ENCODE measurements around the gene IQCF6. TPM values are rescaled to one million over a fixed set of nuclear protein-coding genes. Genes with fewer than 3 reads are reported as not detected.
"Not testable (repeated sequence)": the region's sequence is repeated elsewhere in the genome, so short reads cannot be mapped to it uniquely, and the experiment has no call there.

Gene IQCF6
- total RNA-seq, 2 donors from 2014 or later = not detected

DNA sequence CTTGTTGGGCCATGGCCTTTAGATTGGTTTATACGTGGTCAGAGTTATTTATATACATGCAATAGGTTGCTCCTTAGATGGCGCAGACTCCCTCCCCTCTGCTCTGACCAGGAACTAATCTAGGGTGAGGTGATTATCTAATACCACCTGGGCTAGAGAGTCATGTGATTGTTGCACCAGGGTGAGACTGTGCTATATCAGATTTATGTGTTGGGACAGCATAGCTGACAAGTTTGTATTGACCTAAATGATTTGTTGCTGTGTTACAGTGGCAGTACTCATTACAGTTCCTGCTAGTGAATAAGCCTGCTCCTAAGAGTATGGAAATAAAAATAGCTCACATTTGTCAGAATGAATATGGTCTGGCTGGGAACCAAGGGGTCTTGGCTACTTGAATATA is 7.2 kb upstream of the IQCF6 start:
- DNase-seq (no peak), ATAC-seq (peak; percentile 73)
- intact Hi-C loops (cut with DNase I, micrococcal nuclease) = no loop called here

DNA sequence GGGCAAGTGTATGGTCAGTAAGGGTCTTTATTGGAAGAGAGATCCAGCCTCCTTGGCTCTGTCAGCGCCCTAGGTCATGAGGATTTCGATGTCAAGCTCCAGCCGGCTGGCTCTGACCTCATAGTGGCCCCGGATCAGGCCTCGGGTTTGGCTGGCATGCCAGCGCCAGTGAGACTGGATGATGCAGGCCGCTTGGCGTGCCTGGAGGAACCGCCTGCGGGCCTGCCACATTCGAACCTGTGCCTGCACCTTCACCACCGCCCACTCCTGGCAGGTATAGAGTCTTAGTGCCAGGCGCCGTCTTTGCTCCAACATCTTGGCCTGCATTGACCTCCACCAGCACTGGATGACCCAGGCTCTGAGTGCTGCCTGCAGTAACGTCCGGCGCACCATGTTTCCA is 483 bp downstream of the IQCF6 start:
- intact Hi-C loops (cut with DNase I, micrococcal nuclease) = no loop called here
- DNase-seq (no peak), ATAC-seq (no peak)

DNA sequence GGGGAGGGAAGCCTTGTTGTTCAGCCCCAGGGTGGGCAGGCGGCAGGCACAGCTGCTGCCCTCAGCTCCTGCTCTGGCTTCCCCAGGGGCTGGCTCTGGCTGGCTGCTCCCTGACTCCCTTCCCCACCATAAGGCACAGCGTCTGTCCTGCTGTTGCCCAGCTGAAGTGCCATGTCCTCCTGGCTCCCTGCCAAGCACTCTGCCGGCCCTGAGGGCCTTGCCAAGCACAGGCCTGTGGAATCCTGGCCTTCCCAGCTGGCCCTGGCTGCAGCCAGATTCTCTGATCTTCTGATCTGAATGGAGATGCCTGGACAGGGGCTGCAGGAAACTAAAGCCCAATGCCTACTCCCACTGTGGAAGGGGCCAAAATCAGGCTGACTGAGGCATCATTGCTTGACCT is 1.1 kb downstream of the IQCF6 start:
- ATAC-seq (no peak), DNase-seq (peak in 1 of 2 donors; percentile 13)
- intact Hi-C loops (cut with DNase I, micrococcal nuclease) = no loop called here

DNA sequence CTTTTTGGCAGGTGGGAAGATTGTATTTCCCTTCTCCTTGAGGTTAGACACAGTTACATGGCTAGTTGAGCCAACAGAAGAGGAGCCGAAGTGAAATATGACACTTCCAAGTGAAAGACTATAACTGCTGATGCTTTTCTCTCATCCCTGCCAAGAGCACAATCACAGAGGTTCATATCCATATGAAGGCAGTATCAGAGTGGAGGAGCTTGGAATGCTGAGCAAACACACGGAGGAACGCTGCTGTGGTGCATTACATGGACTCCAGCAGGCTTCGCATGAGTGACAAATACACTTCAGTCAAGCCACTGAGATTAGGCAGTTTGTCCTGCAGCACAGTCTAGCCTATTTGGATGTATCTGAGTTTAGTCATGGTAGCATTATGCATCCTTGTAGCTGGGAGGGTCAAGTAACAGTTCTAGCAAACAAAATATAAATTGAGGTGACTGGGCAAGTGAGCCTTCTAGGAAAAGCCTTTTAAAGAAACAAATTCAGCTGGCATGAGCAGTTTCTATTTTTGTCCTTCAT is 5.4 kb downstream of the IQCF6 start:
- DNase-seq (no peak), ATAC-seq (no peak)
- intact Hi-C loops (cut with DNase I, micrococcal nuclease) = no loop called here

DNA sequence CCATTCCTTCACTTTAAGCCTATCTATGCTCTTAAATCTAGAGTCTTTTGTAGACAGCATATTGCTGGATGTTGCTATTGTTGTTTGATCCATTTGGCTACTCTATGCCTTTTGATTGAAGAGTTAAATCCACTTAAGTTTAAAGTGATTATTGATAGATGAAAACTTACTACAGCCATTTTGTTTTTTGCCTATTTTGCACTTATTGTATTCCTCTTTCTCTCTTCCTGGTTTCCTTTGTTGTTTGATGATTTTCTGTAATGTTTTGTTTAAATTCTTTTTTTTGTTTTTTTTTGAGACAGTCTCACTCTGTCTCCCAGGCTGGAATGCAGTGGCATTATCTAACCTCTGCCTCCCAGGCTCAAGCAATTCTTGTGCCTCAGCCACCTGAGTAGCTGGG is 19.8 kb downstream of the IQCF6 start:
- intact Hi-C loops (cut with DNase I, micrococcal nuclease) = no loop called here
- no peak for ATAC-seq
- no peak for DNase-seq

DNA sequence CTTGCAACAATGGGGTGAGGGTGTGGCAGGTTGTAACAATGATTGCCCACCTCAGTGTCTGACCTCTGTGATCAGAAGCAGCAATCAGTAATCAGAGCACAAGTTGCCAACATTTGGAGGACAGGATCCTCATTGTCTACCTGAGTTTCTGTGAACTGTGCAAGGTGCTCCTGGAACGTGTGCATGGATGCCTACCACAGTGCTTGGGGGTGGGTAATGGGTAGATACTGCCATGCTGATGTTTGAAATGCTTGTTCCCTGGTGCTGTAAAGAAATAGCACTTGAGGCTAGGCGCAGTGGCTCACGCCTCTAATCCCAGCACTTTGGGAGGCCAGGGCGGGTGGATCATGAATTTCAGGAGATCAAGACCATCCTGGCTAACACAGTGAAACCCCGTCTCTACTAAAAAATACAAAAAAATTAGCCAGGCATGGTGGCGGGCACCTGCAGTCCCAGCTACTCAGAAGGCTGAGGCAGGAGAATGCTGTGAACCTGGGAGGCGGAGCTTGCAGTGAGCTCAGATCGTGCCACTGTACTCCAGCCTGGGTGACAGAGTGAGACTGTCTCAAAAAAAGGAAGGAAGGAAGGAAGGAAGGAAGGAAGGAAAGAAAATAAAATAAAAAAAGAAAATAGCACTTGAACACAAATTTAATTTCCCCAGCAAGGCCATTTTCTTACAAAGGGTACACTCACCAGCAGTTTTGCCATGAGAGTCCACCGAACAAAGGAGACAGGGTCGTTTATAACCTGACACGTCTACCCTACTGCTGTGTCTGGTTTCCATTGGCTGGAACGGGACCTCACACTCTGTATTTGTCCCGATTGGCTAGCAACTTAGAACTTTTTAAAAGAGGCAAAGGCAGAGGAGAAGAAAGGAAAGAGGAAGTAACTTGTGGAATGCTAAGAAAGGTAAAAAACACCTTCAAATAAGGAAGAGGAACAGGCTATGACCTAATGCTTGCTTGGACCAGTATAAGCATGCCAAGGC is 25.0 kb downstream of the IQCF6 start:
- peak in 1 of 2 donors; percentile 12 for DNase-seq
- peak; percentile 79 for ATAC-seq

DNA sequence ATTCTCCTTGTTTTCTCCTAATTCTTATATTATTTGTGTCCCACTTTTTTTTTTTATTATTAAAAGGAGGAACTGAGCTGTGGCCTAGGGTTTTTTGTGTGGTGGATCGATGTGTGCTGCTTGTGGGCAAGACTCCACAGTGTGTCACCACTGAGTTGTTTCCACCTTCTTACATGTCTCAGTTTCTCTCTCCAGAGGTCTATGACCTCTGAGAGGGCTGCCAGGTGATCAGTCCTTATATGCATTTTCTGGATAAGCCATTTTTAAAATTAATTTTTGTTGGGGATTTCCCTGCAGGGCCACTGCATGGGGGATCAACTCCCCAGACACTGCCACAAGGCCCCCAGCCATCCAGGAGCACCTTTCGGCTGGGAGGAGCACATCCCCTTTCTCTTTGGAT is 27.8 kb downstream of the IQCF6 start:
- no peak for ATAC-seq
- no peak for DNase-seq
- intact Hi-C loops (cut with DNase I, micrococcal nuclease) = no loop called here

More for the DNA sequence above, 25.0 kb downstream of the IQCF6 start:
- intact Hi-C loops (cut with DNase I, micrococcal nuclease) = not testable (repeated sequence)

DNA sequence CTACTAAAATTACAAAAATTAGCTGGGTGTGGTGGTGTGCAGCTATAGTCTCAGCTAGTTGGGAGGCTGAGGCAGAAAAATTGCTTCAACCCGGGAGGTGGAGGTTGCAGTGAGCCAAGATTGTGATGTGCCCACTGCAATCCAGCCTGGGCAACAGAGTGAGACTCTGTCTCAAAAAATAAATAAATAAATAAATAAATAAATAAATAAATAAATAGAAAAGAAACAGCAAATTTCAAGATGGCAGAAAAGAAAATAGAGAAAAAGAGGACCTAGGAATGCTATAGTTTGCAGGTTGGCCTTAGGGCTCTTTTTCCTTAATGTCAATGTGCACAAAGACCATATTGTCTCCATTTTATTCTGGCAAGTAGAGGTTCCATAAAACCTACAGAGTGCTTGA is 28.2 kb downstream of the IQCF6 start:
- no peak for ATAC-seq
- intact Hi-C loops (cut with DNase I, micrococcal nuclease) = no loop called here
- no peak for DNase-seq

DNA sequence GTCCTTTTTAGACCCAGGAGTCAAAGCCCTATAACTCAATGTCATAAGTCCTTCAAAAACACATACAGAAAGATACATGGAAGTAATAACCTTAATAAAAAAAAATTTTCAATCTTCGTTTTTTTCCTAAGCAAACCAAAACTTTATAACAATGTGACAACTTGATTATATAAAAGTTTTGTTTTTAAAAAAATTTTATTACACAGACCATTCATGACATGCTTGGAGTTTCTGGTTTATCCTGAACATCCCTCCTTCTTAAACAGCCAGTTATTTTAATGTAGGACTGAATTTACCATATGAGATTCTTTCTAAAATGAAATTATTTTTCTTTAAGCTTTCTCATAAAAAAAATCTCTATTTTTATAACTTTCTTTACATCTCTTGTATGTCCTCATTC is 30.7 kb downstream of the IQCF6 start:
- no peak for DNase-seq
- intact Hi-C loops (cut with DNase I, micrococcal nuclease) = no loop called here
- no peak for ATAC-seq

DNA sequence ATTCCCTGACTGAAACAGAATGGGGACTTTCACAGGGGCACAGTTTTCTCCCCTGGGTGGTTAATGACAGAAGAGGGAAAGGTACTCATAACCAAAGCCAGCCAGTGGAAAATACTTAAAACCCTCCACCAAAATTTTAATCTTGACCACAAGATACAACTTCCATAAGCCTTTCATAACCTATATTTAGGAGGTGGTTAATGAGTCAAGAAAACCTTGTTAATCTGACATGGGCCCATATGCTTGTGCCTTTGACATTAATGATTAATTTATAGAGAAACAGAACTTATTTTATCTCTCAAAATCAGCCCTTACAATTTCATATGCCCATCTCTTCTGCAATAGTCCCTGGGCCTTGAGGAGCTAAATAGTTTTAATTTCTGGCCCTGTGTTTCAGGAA is 31.2 kb downstream of the IQCF6 start:
- intact Hi-C loops (cut with DNase I, micrococcal nuclease) = no loop called here
- DNase-seq = no peak
- ATAC-seq = no peak

DNA sequence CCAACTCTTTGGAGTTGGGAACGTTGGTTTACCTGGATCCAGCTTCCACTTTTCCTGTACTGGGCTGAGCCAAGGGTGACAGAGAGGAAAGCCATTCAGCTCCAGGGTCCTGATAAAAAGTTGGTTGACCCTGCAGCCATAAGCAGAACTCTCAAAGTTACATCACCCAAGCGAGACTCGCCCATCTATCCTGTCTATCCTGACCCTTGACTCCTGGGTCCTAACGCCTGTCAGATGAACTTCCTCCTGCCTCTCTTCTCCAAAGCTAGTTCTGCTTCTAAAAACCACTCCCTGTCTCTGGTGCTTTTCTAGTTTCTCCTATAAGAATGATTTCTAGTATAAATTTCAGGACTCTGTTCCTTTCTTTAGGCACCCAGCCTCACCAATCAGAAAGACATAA is 36.1 kb downstream of the IQCF6 start:
- intact Hi-C loops (cut with DNase I, micrococcal nuclease); DNase-seq; ATAC-seq: not testable (repeated sequence)

DNA sequence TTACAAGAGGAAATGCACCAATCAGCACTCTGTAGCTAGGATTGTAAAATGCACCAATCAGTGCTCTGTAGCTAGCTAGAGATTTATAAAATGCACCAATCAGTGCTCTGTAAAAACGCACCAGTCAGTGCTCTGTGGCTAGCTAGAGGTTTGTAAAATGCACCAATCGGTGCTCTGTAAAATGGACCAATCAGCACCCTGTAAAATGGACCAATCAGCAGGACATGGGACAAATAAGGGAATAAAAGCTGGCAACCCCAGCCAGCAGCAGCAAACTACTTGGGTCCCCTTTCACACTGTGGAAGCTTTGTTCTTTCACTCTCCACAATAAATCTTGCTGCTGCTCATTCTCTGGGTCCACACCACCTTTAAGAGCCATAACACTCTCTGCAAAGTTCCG is 36.7 kb downstream of the IQCF6 start:
- intact Hi-C loops (cut with DNase I, micrococcal nuclease); ATAC-seq; DNase-seq: not testable (repeated sequence)

DNA sequence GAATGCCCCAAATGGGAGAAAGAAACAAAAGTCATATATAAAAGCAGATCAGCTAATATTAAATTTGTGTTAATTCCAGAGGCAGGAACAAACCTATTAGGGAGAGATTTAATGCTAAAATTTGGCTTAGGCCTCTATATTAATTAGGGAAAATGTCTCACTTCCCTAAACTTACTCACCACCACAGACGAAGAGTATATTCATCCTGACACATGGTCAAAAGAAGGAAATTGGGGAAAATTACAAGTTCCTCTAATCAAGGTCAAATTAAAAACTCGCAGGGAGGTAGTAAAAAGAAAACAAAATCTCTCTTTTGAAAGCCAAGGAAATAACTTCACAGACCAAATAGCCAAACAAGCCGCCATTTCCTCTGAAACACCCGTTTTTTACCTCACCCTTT is 39.9 kb downstream of the IQCF6 start:
- no peak for DNase-seq
- no peak for ATAC-seq
- intact Hi-C loops (cut with DNase I, micrococcal nuclease) = no loop called here

DNA sequence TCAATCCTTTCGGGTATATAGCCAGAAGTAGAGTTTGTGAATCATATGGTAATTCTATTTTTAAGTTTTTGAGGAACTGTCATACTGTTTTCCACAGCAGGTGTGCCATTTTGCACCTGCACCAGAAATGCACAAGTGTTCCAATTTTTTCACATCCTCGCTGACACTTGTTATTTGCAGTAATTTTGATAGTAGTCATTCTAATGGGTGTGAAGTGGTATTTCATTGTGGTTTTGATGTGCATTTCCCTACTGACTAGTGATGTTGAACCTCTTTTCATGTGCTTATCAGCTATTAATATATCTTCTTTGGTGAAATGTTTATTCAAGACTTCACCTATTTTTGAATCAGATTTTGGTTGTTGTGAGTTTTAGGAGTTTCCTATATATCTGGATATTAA is 43.1 kb downstream of the IQCF6 start:
- intact Hi-C loops (cut with DNase I, micrococcal nuclease) = no loop called here
- ATAC-seq = no peak
- DNase-seq = no peak

DNA sequence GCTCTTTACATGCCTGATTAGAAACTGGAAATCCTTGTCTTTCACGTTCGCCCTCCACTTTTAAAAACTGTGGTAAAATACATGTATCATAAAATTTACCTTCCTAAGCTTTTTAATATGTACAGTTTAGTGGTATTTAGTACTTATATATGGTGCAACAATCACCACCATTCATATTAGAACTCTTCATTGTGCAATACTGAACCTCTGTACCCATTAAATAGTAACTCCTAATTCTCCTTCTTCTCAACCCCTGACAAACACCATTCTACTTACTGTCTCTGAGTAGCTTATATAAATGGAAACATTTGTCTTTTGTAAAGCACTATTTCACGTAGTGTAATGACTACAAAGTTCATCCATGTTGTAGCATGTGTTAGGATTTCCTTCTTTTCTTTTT is 44.0 kb downstream of the IQCF6 start:
- no peak for ATAC-seq
- no peak for DNase-seq
- intact Hi-C loops (cut with DNase I, micrococcal nuclease) = no loop called here

DNA sequence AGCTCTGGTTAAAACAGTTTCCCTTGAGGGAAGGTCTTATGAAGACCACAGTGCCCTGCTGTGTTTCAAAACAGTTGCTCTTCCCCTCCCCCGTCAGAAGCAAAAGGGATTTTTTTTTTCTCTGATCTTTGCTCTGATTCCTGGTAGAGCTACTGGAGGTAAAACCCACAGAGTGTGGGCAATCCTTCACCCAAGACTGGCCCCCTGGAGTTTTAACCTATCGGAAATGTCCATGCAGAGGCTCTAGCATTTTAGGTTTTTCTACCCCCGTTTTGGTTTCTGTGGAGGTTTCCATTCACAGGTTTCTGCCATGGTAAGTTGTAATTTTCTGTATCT is 44.5 kb downstream of the IQCF6 start:
- intact Hi-C loops (cut with DNase I, micrococcal nuclease) = no loop called here
- DNase-seq (no peak), ATAC-seq (no peak)

DNA sequence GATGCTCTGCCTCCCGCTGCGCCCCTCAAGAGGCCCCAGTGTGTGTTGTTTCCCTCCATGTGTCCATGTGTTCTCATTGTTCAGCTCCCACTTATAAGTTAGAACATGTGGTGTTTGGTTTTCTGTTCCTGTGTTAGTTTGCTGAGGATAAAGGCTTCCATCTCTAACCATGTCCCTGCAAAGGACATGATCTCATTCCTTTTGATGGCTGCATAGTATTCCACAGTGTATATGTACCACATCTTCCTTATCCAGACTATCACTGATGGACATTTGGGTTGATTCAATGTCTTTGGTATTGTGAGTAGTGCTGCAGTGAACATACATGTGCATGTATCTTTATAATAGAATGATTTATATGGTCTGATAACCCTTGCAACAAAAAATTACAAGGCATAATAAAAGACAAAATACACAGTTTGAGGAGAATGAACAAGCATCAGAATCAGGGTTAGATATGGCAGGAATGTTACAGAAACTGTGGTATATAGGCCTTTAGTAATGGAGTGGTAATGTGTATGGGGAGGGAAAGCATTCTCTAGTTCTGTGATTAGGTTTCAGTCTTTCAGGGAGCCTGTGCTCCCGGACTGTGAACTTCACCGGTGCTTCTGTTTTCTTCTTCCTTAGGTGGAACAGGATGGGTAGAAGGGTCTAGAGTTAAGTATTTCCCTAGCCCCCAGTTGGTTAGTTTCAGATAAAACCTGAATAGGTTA is 45.0 kb downstream of the IQCF6 start:
- DNase-seq = no peak
- intact Hi-C loops (cut with DNase I, micrococcal nuclease) = no loop called here

DNA sequence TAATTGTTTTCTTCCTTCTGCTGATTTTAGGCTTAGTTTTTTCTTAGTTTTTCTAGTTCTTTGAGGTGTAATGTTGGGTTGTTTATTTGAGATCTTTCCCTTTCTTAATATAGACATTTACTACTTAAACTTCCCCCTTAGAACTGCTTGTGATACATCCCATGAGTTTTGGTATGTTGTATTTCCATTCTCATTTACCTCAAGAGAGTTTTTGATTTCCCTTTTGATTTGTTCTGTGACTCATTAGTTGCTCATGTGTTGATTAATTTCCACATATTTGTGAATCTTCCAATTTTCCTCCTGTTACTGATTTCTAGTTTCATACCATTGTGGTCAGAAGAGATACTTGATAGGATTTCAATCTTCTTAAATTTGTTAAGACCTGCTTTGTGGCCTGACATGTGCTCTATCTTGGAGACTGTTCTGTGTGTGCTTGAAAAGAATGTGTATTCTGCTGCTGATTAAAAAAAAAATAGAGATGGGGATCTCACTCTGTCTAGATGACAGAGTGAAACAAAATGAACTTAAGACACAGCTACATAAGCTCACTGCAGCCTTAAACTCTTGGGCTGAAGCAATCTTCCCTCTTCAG is 49.9 kb downstream of the IQCF6 start:
- no peak for ATAC-seq
- no peak for DNase-seq
- intact Hi-C loops (cut with DNase I, micrococcal nuclease) = no loop called here

More for the DNA sequence above, 45.0 kb downstream of the IQCF6 start:
- ATAC-seq = no peak

All from left colon (tissue), 2 donors.